Measurements from ENCODE around the gene SORCS3.

- TF ChIP-seq CTCF (IDR thresholded peaks at IDR 0.05; ENCODE audit: poor library complexity, severe bottlenecking) (no peak), EZH2 (IDR thresholded peaks at IDR 0.05; ENCODE audit: borderline replicate concordance, insufficient read depth, low read length, poor library complexity, severe bottlenecking) (no peak), POLR2AphosphoS5 (IDR thresholded peaks at IDR 0.05) (no peak)
Observed at GRCh38 chr10:105192861-105193260, 551.8 kb downstream of the SORCS3 start.
